CD4-positive, alpha-beta T cell treated with Interleukin-21 for 1 hour (primary cell): ENCODE measurements around the gene PYGL.
"Not testable (repeated sequence)": the region's sequence is repeated elsewhere in the genome, so short reads cannot be mapped to it uniquely, and the experiment has no call there.

Experiments used
- DNase-seq: peaks from one replicate; pipeline ENCODE4 v3.0.0-alpha.2; 2020

Gene PYGL

DNA sequence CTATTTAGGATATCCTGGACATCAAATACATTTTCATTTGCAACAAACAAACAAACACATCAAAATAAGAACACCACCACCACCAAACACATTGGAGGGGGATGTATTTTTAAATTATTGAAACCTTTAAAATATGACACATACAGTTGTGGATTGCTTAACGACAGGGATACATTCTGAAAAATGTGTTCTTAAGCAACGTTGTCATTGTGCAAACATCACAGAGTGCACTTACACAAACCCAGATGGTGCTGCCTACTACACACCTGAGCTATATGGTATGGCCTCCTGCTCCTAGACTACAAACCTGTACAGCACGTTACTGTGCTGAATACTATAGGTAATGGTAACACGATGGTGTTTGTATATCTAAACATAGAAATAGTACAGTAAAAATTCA, 19.4 kb downstream of the PYGL start:
- DNase-seq: no peak

DNA sequence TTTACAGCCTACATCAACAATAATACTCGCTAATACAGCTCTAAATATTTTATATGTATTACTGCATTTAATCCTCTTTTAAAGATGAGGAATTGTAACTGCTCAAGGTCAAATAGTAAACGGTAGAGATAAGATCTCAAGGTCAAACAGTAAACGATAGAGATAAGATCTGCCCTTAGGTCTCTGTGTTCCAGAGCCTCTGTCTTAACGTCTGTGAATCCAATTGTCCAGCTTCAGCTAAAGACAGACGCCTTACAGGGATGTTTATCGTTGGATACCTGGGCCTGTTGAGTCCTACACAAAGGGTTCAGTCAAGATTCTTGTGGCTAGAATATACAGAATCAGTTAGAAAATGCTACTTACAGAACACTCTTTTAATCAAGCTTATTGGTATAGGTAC, 20.0 kb downstream of the PYGL start:
- DNase-seq: no peak

DNA sequence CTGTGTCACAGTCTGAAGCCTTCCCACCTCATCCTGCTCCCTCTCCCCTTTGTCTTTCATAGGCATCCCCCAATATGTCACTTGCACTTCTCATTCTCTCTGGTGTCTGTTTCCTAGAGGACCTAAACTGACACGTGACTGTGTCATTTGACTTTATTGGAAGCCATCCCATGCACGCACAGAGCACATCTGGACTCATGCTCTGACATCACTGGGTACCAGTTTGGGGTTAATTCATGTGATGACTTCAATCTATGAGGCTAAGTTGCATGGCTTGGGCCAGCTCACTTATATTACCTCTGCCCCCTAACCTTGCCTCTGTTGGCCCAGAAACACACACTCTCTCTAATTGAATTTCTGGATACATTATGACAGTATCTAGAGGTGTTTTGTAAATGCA, 21.5 kb downstream of the PYGL start:
- DNase-seq: no peak

DNA sequence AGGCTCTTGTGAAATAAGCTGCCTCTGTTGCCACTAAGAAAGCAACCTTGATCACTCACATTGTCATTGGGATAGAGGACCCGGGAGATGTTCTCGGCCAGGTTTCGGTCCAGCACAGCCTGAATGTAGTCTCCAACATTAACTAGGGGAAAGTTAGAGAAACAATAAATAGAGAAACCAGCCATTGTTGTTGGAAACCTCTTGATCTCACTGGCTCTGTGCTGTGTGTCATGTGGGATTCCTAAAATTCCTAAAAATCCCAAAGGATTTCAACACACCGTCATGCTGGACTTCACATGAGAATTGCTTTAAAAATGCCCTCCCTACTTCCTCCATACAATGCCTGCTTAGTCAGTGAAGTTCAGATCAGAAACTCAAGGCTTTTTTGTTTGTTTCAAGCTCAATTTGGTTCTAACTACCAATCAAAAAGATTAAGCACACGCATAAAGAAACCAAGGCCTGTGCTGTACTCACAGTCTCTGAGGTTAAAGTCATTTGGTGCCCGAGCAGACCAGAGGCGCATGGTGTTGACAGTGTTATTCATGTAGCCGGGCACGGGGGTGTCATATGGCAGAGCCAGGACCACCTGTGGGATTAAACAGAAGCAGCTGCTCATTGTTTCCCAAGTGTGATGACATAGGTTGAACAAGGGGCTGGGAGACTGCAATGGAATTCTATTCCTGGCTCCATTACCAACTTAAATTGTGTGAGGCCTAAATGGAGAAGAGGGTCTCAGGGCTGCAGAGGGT, 23.6 kb downstream of the PYGL start:
- DNase-seq: no peak

DNA sequence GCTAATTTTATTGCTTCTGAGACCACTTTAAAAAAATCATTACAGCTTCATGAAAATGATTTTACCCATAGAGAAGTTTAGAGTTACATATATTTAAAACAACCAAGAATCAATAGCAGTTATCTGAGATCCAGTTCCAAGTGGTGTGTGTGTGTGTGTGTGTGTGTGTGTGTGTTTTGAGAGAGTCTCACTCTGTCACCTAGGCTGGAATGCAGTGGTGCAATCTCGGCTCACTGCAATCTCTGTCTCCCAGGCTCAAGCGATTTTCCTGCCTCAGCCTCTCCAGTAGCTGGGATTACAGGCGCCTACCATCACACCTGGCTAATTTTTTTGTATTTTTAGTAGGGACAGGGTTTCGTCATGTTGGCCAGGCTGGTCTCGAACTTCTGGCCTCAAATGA, 24.8 kb downstream of the PYGL start:
- not testable (repeated sequence) for DNase-seq

DNA sequence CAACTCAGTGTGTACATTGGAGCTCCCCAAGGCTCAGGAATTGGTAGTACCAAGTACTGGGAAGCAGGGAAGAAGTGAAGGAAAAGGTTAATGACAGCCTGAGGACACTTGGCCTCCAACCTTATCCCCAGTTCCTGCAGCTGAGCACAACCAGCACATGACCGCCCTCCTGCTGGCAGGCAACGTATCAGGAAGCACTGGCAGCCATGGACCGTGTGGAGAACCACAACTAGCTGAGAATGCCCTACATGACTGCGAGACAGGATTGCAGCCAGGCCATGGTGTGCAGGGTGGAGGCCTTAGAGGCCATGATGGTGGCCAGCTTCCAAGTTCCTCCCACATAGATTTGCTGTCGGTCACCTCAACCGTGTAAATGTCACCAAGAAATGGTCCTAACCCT, 26.8 kb downstream of the PYGL start:
- DNase-seq: no peak

DNA sequence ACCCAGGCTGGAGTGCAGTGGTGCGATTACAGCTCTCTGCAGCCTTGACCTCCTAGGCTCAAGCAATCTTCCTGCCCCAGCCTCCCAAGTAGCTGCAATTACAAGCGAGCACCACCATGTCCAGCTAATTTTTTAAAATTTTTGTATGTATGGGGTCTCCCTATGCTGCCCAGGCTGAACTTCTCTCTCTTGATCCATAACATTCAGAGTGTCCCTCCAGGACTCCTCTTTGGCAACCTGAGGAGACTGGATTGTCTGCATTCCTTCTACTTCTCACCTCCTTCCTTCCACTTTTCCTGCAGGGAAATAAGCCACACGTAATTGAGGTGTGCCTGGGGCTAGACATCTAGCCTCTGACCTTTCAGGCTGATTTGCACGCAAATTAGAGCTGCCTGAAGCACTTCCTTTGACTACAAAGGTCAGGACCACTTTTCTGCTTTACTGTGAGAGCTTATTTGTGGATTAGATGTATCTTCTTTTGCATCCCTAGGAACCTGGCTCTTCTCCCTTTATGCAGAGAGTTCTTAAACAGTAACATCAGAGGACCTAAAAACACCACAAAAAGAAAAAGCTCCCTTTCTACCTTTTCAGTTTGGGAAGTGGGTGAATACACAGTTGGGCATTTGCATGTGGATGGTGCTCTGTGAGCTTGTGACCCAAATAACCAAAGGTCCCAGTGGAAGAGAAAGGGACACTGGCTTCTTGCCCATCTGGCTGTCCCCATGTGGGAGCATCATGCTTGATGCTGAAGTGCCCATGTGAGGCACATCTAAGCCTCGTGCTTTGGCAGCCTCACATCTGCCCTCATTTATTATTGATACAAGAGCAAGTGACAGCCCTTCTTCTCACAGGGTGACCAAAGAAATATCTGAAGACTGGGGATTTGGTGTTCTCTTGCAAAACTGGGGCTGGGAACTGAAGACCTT, 33.5 kb downstream of the PYGL start:
- DNase-seq: no peak

- DNase-seq: no peak
These were observed 37.8 kb downstream of the PYGL start for GRCh38 chr14:50906326-50907065.

DNA sequence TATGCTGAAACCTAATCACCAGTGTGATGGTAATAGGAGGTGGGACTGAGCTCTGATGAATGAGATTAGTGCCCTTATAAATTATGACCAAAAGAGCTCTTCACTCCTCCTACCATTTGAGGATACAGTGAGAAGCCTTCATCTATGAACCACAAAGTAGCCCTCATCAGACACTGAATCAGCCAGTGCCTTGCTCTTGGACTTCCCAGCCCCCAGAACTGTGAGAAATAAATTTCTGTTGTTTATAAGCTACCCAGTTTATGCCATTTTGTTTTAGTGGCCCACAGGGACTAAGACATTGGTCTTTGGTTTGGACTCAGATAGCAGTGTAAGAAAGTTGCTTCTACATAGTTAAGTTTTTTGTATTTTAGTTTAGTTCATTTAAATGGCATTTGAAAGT, 39.6 kb downstream of the PYGL start:
- DNase-seq: no peak

DNA sequence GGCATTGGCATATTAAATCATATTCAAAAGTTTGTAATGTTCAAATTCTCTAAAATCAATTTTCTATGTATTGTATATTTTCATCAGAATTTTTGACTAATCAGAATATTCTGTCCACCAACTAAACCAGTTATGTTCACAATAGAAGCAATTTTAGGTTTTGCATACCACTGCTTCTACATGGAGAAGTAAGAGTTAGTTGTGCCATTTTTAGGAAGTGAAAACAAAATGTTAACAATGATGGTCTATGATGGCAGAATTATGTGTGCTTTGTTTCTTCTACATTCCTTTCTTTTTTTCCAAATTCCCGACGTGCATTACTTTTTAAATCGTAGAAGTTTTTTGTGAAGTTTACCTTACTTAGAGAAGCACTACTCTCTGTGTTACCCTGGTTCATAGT, 42.9 kb downstream of the PYGL start:
- DNase-seq: no peak

DNA sequence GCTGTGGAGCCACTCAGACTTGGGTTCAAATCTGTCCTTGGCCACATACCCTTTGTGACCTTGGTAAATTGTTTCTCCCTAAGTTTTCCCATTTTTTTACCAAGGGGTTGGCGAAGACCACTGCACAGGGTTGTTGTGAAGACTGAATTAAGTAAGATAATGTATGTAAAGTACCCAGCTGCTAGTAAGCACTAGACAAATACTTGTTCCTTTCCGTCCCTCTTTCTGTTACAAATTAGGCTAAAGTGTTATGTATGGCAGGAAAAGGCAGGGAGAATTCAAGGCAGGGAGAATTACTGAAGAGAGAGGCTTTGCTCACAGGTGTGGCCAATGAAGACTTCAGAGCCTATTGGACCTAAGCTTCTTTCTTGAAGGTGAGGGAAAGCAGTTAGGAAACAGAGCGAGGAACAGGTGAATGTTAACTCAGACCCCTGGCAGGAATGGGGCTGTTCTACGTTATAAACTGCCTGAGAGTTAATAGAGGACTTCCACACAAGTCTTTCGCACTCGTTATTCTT, 46.6 kb downstream of the PYGL start:
- no peak for DNase-seq

DNA sequence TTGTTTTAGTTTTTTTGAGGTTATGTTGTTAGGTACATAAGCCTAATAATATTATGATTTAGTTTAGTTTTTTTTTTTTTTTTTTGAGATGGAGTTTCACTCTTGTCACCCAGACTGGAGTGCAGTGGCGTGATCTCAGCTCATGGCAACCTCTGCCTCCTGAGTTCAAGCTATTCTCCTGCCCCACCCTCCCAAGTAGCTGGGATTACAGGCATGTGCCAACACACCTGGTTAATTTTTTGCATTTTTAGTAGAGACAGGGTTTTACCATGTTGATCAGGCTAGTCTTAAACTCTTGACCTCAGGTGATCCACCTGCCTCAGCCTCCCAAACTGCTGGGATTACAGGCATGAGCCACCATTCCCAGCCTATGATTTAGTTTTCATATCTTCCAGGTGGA, 47.3 kb downstream of the PYGL start:
- not testable (repeated sequence) for DNase-seq

DNA sequence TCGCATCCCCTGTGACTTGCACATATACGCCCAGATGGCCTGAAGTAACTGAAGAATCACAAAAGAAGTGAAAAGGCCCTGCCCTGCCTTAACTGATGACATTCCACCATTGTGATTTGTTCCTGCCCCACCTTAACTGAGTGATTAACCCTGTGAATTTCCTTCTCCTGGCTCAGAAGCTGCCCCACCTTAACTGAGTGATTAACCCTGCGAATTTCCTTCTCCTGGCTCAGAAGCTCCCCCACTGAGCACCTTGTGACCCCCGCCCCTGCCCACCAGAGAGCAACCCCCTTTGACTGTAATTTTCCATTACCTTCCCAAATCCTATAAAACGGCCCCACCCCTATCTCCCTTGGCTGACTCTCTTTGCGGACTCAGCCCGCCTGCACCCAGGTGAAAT, 47.9 kb downstream of the PYGL start:
- not testable (repeated sequence) for DNase-seq

DNA sequence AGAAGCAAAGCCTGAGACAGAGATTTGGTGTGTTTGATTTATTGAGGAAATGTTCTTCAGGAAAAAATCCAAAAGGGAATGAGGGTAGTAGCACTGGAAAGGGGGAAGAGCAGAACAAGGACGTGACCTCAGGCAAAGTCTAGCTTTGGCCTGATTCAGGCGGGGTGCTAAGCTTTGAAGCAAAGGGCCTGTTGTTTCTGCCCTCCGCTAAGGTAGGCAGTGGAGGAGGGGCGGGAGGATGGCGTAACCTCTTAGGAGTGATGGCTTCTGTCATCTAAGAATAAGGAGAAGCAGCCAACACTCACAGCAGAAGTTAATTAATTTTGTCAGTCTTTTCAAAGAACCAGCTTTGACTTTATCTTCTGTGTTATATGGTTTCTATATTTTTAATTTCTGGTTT, 52.0 kb downstream of the PYGL start:
- DNase-seq: no peak

GRCh38 chr14:50887476-50887875, 56.8 kb downstream of the PYGL start:
- no peak for DNase-seq

DNA sequence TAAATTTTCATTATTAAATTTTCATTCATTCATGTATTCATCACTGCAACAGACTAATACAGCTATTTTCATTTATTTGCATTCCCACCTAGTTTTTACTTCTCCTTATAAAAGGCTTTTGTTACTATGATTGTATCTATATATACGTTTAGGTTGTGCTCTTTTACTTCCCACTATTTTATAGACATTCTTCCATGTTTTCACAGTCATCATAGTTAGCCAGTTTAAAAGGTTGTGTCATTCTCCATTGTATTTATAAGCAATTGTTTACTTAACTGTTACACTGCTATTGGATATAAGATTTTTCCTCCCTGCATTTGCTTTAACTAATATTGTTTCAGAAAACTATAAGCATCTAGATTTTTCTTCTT, 60.5 kb downstream of the PYGL start:
- no peak for DNase-seq

DNA sequence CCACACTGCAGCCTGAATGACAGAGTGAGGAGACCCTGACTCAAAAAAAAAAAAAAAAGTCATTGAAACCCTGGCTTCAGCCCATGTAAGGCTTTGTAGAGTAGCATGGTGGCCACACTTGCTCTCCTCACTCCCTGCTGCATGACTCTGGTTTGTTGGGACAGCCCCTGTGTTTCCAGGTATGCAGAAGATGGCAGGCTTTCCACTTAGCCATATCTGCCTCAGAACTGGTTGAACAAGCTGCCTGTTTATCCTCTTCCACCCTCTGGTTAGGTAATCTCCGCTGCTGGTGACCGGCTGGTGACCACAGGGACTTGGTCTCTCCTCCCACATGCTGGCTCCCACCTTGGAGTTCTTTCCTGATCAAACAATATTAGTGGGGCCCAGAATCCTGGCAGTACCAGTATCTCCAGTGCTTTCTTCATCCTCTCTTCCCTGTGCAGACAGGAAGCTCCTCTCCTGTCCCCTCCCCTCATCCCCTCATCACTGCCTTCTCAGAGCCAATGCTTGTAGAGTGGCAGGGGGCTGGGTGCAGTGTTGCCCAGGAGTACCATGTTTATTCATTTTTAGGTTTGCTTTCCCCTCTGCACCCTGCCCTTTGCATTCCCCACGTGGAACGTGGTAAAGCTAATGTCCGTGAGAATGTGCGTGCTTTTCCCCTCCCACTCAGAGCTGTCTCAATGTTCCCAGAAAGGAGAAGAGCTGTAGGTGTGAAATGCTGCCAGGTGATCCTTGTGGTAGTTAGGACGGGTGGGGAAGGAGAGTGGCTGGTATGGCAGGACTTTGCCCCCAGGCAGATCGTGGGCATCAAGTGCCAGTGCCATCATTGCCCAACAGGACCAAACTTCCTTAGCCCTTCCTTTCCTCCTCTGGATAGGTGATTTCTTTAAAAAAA, 61.1 kb downstream of the PYGL start:
- no peak for DNase-seq

- peak; percentile 62 for DNase-seq
These were observed 68.8 kb downstream of the PYGL start for GRCh38 chr14:50875359-50876070.

DNA sequence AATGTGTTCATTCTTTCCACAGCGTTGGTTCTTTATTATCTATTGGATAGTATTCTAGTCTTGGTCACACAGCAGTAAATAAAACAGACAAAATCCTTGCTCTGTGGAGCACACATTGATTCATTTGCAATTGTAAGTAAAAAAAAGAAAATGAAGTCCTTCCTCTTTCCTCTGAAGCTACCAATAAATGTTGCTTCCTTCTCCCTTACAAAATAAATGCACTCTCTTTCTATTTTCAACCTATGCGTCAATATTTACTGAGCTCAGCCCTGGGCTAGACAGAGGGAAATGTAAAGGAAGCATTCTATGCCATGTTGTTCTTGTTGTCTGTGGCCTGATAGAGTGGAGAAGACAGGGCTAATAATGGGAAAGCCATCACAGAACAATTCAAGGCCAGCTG, 69.5 kb downstream of the PYGL start:
- DNase-seq: no peak

GRCh38 chr14:50871914-50872732, 72.2 kb downstream of the PYGL start, which contains the start of gene ABHD12B:
TSS of gene ABHD12B (plus strand) at chr14:50872053. CDS start at chr14:50872175, 122 bp downstream.
- no peak for DNase-seq

DNA sequence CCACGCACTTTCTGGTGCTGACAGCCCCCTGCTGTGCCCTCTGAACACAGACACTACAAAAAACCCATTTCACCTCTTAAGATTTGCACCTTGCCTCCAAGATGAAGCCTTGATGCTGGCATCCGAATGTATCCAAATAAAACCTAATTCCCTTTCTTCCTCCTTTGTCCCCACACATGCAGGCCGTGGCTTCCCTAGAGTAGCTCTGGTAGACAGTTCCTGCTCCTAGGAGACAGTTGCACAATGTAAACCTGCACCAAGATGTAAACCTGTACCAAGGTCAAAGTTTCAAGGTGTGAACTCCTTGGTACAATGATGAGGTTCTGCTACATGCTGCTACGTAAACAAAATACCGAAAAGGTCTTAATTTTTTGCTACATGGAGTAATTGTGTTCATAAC, 73.1 kb downstream of the PYGL start:
- no peak for DNase-seq
